IPS-18c (cell line): ENCODE measurements around the gene USP8.
"Not testable (repeated sequence)": the region's sequence is repeated elsewhere in the genome, so short reads cannot be mapped to it uniquely, and the experiment has no call there.

Experiments
- H3K4me3 ChIP-seq: 2 replicates; pipeline ENCODE4 v1.7.0; 2013; ENCODE audit warnings: low read depth, mild to moderate bottlenecking, low read length, moderate library complexity; ENCODE audit not compliant: insufficient read depth
- H3K9me3 ChIP-seq: one replicate; pipeline ENCODE4 v1.6.1; 2013; ENCODE audit warnings: mild to moderate bottlenecking, low read length, moderate library complexity; ENCODE audit not compliant: control insufficient read depth, insufficient read depth

Gene USP8

GRCh38 chr15:50501815-50502214 lies 77.6 kb downstream of the USP8 start:
- H3K9me3 ChIP-seq: no peaks in the 10 kb centered on the region
- H3K4me3 ChIP-seq: no peak overlapping the region

DNA sequence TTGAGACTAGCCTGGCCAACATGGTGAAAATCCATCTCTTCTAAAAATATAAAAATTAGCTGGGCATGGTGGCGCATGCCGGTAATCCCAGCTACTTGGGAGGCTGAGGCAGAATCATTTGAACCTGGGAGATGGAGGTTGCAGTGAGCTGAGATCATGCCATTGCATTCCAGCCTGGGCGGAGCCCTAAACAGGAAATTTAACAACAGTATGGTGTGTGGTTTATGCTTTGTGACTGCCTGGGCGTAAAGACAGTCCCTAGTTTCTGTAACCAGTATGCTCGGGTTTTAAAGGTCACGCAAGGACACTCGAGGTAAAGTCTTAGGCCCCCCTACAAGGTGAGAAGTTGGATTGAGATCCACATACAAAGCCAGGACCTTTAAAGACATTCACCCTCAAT lies 78.9 kb downstream of the USP8 start:
- no peaks in the 10 kb centered on the region for H3K9me3 ChIP-seq
- H3K4me3 ChIP-seq: no peak overlapping the region

GRCh38 chr15:50505656-50506055 lies 81.5 kb downstream of the USP8 start:
- H3K9me3 ChIP-seq, H3K4me3 ChIP-seq: not testable (repeated sequence)

DNA sequence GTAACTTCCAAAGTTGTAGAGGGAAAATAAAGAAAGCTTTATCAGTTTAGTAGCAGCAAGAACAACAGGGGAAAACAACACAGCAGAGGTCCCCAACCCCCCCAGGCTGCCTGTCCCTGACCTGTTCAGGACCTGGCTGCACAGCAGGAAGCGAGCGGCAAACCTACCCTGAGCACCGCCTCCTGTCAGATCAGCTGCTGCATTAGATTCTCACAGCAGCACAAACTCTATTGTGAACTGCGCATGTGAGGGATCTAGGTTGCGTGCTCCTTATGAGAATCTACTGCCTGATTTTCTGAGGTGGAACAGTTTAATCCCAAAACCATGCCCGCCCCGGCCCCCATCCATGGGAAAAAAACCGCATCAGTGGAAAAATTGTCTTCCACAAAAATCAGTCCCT lies 81.9 kb downstream of the USP8 start:
- Histone ChIP-seq H3K9me3 (no peaks in the 10 kb centered on the region), H3K4me3 (no peak overlapping the region)

DNA sequence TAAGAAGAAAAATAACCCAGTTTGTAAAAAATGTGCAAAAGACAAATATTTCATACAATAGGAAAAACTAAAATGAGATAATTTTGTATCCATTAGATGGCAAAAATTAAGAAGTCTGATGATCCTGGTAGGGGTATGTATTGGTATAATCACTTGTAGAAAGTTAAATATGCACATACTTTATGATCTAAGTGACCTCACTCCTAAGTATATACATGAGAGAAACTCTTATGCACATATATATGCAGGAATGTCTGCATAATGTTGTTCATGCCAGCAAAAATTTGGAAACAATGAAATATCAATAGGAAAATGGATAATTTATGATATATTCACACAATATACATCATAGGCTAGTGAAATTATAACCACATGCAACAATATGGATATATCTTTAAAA lies 88.8 kb downstream of the USP8 start:
- Histone ChIP-seq H3K4me3 (no peak overlapping the region), H3K9me3 (no peaks in the 10 kb centered on the region)

DNA sequence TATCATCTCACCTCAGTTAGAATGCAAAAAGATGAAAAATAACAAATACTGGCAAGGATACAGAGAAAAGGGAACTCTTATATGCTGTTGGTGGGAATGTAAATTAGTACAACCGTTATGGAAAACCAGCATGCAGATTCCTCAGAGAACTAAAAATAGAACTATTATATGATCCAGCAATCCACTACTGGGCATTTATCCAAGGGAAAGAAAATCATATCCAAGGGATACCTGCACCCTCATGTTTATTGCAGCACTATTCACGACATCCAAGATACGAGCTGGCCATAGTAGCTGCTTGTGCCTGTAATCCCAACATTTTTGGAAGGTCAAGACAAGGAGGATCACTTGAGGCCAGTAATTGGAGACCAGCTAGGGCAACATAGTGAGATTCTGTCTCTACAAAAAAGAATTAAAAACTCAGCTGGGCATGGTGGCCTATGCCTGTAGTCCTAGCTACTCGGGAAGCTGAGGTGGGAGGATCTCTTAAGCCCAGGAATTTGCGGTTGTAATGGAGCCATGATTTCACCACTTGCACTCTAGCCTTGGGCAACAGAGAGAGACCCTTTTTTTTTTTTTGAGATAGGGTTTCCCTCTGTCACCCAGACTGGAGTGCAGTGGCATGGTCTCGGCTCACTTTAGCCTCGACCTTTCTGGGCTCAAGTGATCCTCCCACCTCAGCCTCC lies 95.7 kb downstream of the USP8 start:
- Histone ChIP-seq H3K4me3 (no peak overlapping the region), H3K9me3 (no peaks in the 10 kb centered on the region)

DNA sequence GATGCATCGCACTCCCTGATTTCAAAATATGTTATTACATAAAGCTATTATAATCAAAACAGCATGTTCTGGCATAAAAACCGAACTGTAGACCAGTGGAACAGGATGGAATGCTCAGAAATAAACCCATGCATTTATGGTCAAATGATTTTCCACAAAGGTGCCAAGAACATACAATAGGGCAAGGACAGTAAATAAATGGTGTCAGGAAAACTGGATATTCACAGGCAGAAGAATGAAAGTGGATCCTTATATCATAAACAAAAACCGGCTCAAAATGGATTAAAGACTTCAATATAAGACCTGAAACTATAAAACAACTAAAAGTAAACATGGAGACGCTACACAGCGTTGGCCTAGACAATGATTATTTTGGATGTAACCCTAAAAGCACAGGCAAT lies 99.6 kb downstream of the USP8 start:
- H3K4me3 ChIP-seq: no peak overlapping the region

GRCh38 chr15:50531163-50531562 lies 107.0 kb downstream of the USP8 start:
- no peak overlapping the region for H3K4me3 ChIP-seq
- no peaks in the 10 kb centered on the region for H3K9me3 ChIP-seq

More for the DNA sequence above, 99.6 kb downstream of the USP8 start:
- H3K9me3 ChIP-seq: no peaks in the 10 kb centered on the region

DNA sequence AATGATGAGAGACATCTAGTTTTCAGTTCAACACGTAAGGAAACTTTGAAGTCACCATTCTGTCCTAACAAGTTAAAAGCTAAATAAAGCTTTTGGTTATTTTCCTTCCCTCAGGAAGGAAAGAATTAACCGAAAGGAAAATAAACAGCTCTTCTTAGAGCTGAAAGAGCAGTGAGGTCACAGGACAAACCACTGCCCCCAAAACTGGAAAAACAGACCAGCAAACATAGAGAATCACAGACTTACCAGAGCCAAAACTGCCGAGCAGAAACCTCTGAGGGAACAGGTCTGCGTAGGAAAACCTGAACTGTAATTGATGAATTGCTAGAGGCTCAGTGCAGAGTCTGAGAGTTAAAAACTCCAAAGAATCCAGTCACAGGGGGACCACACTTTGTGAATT lies 107.6 kb downstream of the USP8 start:
- Histone ChIP-seq H3K4me3 (no peak overlapping the region), H3K9me3 (no peaks in the 10 kb centered on the region)

DNA sequence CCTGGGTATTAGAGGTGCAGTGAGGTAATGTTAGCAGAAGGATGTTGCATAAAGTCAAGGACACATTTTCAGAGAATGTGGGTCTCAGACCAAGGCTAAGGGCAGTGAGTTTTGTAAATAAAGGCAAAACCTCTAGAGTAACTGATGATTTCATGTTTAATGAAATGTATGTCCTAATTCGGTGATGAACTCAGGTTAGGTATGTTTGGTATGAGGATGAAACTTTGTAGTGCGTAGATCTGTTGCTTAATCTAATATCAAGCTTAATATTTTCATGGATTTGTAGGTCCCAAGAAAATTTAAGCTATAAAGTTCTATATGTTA lies 118.6 kb downstream of the USP8 start:
- Histone ChIP-seq H3K9me3 (no peaks in the 10 kb centered on the region), H3K4me3 (no peak overlapping the region)

DNA sequence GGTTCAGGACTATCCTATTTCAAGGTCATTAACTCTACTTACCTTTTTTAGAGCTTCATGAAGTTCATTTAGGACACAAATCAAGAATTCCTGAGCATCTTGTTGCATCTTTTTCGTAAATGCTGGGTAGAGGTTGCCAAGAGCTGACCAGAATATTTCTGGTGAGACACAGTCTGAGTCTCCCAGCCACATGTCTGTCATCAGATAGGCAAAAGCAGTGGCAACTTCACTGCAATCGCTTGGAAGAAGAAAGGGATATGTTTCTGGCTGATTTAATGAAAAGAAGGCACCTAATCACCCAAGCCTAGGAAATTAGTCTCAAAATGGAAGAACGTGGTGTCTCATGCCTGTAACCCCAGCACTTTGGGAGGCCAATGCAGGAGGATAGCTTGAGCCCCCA lies 119.4 kb downstream of the USP8 start:
- no peak overlapping the region for H3K4me3 ChIP-seq
- no peaks in the 10 kb centered on the region for H3K9me3 ChIP-seq

DNA sequence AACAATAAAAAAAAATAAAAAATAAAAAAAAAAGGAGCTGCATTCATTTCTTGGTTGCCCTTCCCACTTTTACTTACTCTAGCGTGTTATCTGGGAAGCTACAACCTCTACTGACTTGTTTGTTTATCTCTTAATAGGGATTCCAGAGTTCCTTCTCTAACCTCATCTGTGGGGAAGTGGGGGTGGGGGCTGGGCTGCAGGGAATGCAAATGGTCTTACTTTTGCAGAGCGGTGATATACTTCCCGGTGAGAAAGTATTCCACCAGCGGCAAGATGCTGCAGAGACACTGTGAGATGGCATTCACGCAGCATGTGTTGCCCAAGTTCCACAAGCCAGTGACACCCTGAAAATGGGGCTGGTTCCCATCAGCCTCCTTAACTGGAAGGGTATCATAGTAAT lies 120.2 kb downstream of the USP8 start:
- no peak overlapping the region for H3K4me3 ChIP-seq
- no peaks in the 10 kb centered on the region for H3K9me3 ChIP-seq

GRCh38 chr15:50546566-50546965 lies 122.4 kb downstream of the USP8 start, which contains the start of gene USP50:
USP50 (minus strand) TSS chr15:50546666; CDS start chr15:50546525, 141 bp downstream.
- H3K9me3 ChIP-seq: no peaks in the 10 kb centered on the region
- no peak within 1 kb of the TSS for H3K4me3 ChIP-seq

GRCh38 chr15:50549326-50549725 lies 125.1 kb downstream of the USP8 start:
- H3K9me3 ChIP-seq: no peaks in the 10 kb centered on the region
- no peak overlapping the region for H3K4me3 ChIP-seq

DNA sequence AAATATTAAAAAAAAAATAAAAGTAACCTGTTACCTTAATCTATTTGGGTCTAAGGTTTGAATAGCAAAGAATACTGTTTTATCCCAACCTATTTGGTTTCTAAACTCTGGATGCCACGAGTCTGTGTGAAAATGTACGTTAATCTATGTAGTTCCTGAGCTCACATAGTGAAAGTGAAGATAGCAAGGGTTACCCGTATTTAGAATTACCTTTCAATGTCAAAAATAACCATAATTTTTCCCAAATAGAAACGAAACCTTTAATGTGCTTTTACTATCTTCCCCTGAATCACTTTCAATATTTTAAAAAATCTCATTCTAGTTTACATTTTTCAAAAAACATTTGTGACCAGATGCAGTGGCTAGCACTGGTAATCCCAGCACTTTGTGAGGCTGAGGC lies 128.0 kb downstream of the USP8 start:
- Histone ChIP-seq H3K4me3 (no peak overlapping the region), H3K9me3 (no peaks in the 10 kb centered on the region)

GRCh38 chr15:50556642-50557371 lies 132.6 kb downstream of the USP8 start:
- no peak overlapping the region for H3K4me3 ChIP-seq
- no peaks in the 10 kb centered on the region for H3K9me3 ChIP-seq

GRCh38 chr15:50558012-50558411 lies 133.8 kb downstream of the USP8 start:
- no peak overlapping the region for H3K4me3 ChIP-seq
- no peaks in the 10 kb centered on the region for H3K9me3 ChIP-seq

GRCh38 chr15:50562735-50563640 lies 138.8 kb downstream of the USP8 start:
- H3K9me3 ChIP-seq: no peaks in the 10 kb centered on the region
- H3K4me3 ChIP-seq: no peak overlapping the region
